Activated CD4-positive, alpha-beta T cell treated with anti-CD3 and anti-CD28 coated beads for 36 hours (primary cell): ENCODE measurements around the gene ELAVL2. TPM values are rescaled to one million over a fixed set of nuclear protein-coding genes. Genes with fewer than 3 reads are reported as not detected.

Experiments used
- ATAC-seq: fragments of 200-7000 bp; cut with Tn5 transposase; one replicate; pipeline ENCODE4 v1.10.0; 2021; ENCODE audit warnings: mild to moderate bottlenecking, moderate library complexity
- CTCF ChIA-PET: fragments of 350-600 bp; sonication (Branson Sonifier 250); formaldehyde crosslinking; loops from one replicate; lab custom pipeline; 2021; ENCODE audit warnings: antibody characterized with exemption; lab: Charles Lee
- POLR2A ChIA-PET: fragments of 350-600 bp; sonication (Branson Sonifier 250); formaldehyde crosslinking; loops from one replicate; lab custom pipeline; 2021; ENCODE audit warnings: antibody characterized with exemption, inconsistent platforms; lab: Charles Lee
- DNase-seq: peaks from one replicate; pipeline ENCODE4 v3.0.0-alpha.2; 2020
- H3K27ac Mint-ChIP-seq: one replicate; pipeline ENCODE4 v1.8.0; 2021; ENCODE audit warnings: mixed read lengths
- H3K27me3 Mint-ChIP-seq: one replicate; pipeline ENCODE4 v1.8.0; 2021; ENCODE audit warnings: mixed read lengths
- H3K36me3 Mint-ChIP-seq: one replicate; pipeline ENCODE4 v1.8.0; 2021; ENCODE audit warnings: low read depth, mixed read lengths
- H3K4me1 Mint-ChIP-seq: one replicate; pipeline ENCODE4 v1.8.0; 2021; ENCODE audit warnings: mixed read lengths
- H3K4me3 Mint-ChIP-seq: one replicate; pipeline ENCODE4 v1.8.0; 2021; ENCODE audit warnings: mild to moderate bottlenecking, moderate library complexity, mixed read lengths
- H3K9me3 Mint-ChIP-seq: one replicate; pipeline ENCODE4 v1.8.0; 2021; ENCODE audit warnings: low read depth, mixed read lengths
- intact Hi-C, 2 experiments: fragments of 100-400 bp; cut with DNase I in 1 of 2; cut with micrococcal nuclease in 1 of 2; formaldehyde crosslinking; loops; one replicate each; pipeline versions ENCODE4 v1.14.2 to v1.15.1; 2022 to 2024; cut with DNase I, micrococcal nuclease
- total RNA-seq, 2 experiments: library from RNA; stranded (reverse); gene quantifications; one replicate each; pipeline ENCODE4 v1.2.3, GENCODE V29; 2021

ELAVL2 gene
- total RNA-seq, 2 experiments from 2014 or later: not detected

GRCh38 chr9:23783509-23783908 lies 42.5 kb downstream of the ELAVL2 start:
- intact Hi-C loops: no loop called here
- Mint-ChIP-seq H3K36me3 (no peaks in the 10 kb centered on the region), H3K4me1 (no peaks in the 10 kb centered on the region), H3K9me3 (peaks cover 6% of the 10 kb centered on the region), H3K4me3 (no peak overlapping the region), H3K27ac (no peak overlapping the region), H3K27me3 (no peaks in the 10 kb centered on the region)
- ChIA-PET CTCF (no interaction called here), POLR2A (no interaction called here)
- ATAC-seq (no peak), DNase-seq (no peak)

- POLR2A ChIA-PET: no interaction called here
- intact Hi-C loops: no loop called here
- no peak for DNase-seq
- H3K27ac Mint-ChIP-seq: no peak overlapping the region
- no peaks in the 10 kb centered on the region for H3K4me1 Mint-ChIP-seq
- no peak for ATAC-seq
- H3K4me3 Mint-ChIP-seq: no peak overlapping the region
- CTCF ChIA-PET: no interaction called here
- H3K36me3 Mint-ChIP-seq: no peaks in the 10 kb centered on the region
- H3K9me3 Mint-ChIP-seq: peaks cover 12% of the 10 kb centered on the region
- no peaks in the 10 kb centered on the region for H3K27me3 Mint-ChIP-seq
These were observed 46.8 kb downstream of the ELAVL2 start for GRCh38 chr9:23779220-23779619.

- peaks cover 12% of the 10 kb centered on the region for H3K9me3 Mint-ChIP-seq
- DNase-seq: no peak
- H3K27me3 Mint-ChIP-seq: no peaks in the 10 kb centered on the region
- POLR2A ChIA-PET: no interaction called here
- no peaks in the 10 kb centered on the region for H3K36me3 Mint-ChIP-seq
- H3K4me1 Mint-ChIP-seq: no peaks in the 10 kb centered on the region
- intact Hi-C loops: no loop called here
- H3K27ac Mint-ChIP-seq: no peak overlapping the region
- no peak for ATAC-seq
- H3K4me3 Mint-ChIP-seq: no peak overlapping the region
- CTCF ChIA-PET: no interaction called here
These were observed 48.7 kb downstream of the ELAVL2 start for GRCh38 chr9:23777328-23777727.

GRCh38 chr9:23775549-23775948 lies 50.5 kb downstream of the ELAVL2 start:
- POLR2A ChIA-PET: no interaction called here
- Mint-ChIP-seq H3K27ac (no peak overlapping the region), H3K27me3 (no peaks in the 10 kb centered on the region), H3K4me3 (no peak overlapping the region), H3K36me3 (no peaks in the 10 kb centered on the region), H3K9me3 (peaks cover 11% of the 10 kb centered on the region), H3K4me1 (no peaks in the 10 kb centered on the region)
- CTCF ChIA-PET: interaction anchor here (0.8 kb wide), 1 partner anchor 653 kb away, joined by 3 read pairs; no protein-coding TSS in a partner anchor
- ATAC-seq: no peak
- intact Hi-C loops: no loop called here
- no peak for DNase-seq

- ATAC-seq: no peak
- Mint-ChIP-seq H3K4me3 (no peak overlapping the region), H3K36me3 (no peaks in the 10 kb centered on the region), H3K9me3 (peaks cover 14% of the 10 kb centered on the region), H3K27me3 (no peaks in the 10 kb centered on the region), H3K27ac (no peak overlapping the region), H3K4me1 (no peaks in the 10 kb centered on the region)
- ChIA-PET POLR2A (no interaction called here), CTCF (no interaction called here)
- intact Hi-C loops: no loop called here
- no peak for DNase-seq
These were observed 51.8 kb downstream of the ELAVL2 start for GRCh38 chr9:23774266-23774665.

- intact Hi-C loops: no loop called here
- H3K36me3 Mint-ChIP-seq: no peaks in the 10 kb centered on the region
- DNase-seq (no peak), ATAC-seq (no peak)
- peaks cover 14% of the 10 kb centered on the region for H3K9me3 Mint-ChIP-seq
- H3K27ac Mint-ChIP-seq: no peak overlapping the region
- H3K4me1 Mint-ChIP-seq: no peaks in the 10 kb centered on the region
- no peak overlapping the region for H3K4me3 Mint-ChIP-seq
- ChIA-PET POLR2A (no interaction called here), CTCF (no interaction called here)
- no peaks in the 10 kb centered on the region for H3K27me3 Mint-ChIP-seq
These were observed 53.7 kb downstream of the ELAVL2 start for GRCh38 chr9:23772385-23772783.

GRCh38 chr9:23771746-23772384 lies 54.2 kb downstream of the ELAVL2 start:
- CTCF ChIA-PET: no interaction called here
- Mint-ChIP-seq H3K27ac (no peak overlapping the region), H3K4me1 (no peaks in the 10 kb centered on the region), H3K36me3 (no peaks in the 10 kb centered on the region), H3K4me3 (no peak overlapping the region), H3K9me3 (peaks cover 14% of the 10 kb centered on the region), H3K27me3 (no peaks in the 10 kb centered on the region)
- POLR2A ChIA-PET: no interaction called here
- intact Hi-C loops: no loop called here
- ATAC-seq (no peak), DNase-seq (no peak)

- ATAC-seq (no peak), DNase-seq (no peak)
- ChIA-PET POLR2A (no interaction called here), CTCF (no interaction called here)
- peaks cover 8% of the 10 kb centered on the region for H3K9me3 Mint-ChIP-seq
- no peak overlapping the region for H3K4me3 Mint-ChIP-seq
- H3K27me3 Mint-ChIP-seq: no peaks in the 10 kb centered on the region
- H3K27ac Mint-ChIP-seq: no peak overlapping the region
- H3K4me1 Mint-ChIP-seq: no peaks in the 10 kb centered on the region
- intact Hi-C loops: no loop called here
- no peaks in the 10 kb centered on the region for H3K36me3 Mint-ChIP-seq
These were observed 56.6 kb downstream of the ELAVL2 start for GRCh38 chr9:23769307-23769935.

GRCh38 chr9:23768861-23769260 lies 57.2 kb downstream of the ELAVL2 start:
- no peaks in the 10 kb centered on the region for H3K27me3 Mint-ChIP-seq
- CTCF ChIA-PET: no interaction called here
- no peak overlapping the region for H3K27ac Mint-ChIP-seq
- no peak overlapping the region for H3K4me3 Mint-ChIP-seq
- POLR2A ChIA-PET: no interaction called here
- H3K9me3 Mint-ChIP-seq: peaks cover 8% of the 10 kb centered on the region
- DNase-seq: no peak
- ATAC-seq: no peak
- H3K4me1 Mint-ChIP-seq: no peaks in the 10 kb centered on the region
- no peaks in the 10 kb centered on the region for H3K36me3 Mint-ChIP-seq
- intact Hi-C loops: no loop called here

GRCh38 chr9:23766613-23767012 lies 59.4 kb downstream of the ELAVL2 start:
- intact Hi-C loops: no loop called here
- CTCF ChIA-PET: no interaction called here
- Mint-ChIP-seq H3K27ac (no peak overlapping the region), H3K36me3 (no peaks in the 10 kb centered on the region), H3K27me3 (no peaks in the 10 kb centered on the region), H3K9me3 (peaks cover 5% of the 10 kb centered on the region), H3K4me1 (no peaks in the 10 kb centered on the region), H3K4me3 (no peak overlapping the region)
- ATAC-seq: no peak
- POLR2A ChIA-PET: no interaction called here
- no peak for DNase-seq

- POLR2A ChIA-PET: no interaction called here
- no peak overlapping the region for H3K27ac Mint-ChIP-seq
These were observed 60.5 kb downstream of the ELAVL2 start for GRCh38 chr9:23765561-23765960.

GRCh38 chr9:23764219-23764618 lies 61.8 kb downstream of the ELAVL2 start:
- Mint-ChIP-seq H3K4me3 (no peak overlapping the region), H3K9me3 (no peaks in the 10 kb centered on the region), H3K36me3 (no peaks in the 10 kb centered on the region), H3K27me3 (no peaks in the 10 kb centered on the region), H3K27ac (no peak overlapping the region), H3K4me1 (no peaks in the 10 kb centered on the region)
- ATAC-seq (no peak), DNase-seq (no peak)
- ChIA-PET POLR2A (no interaction called here), CTCF (no interaction called here)
- intact Hi-C loops: no loop called here

More at GRCh38 chr9:23765561-23765960, 60.5 kb downstream of the ELAVL2 start:
- Mint-ChIP-seq H3K4me1 (no peaks in the 10 kb centered on the region), H3K4me3 (no peak overlapping the region), H3K27me3 (no peaks in the 10 kb centered on the region), H3K9me3 (peaks cover 5% of the 10 kb centered on the region), H3K36me3 (no peaks in the 10 kb centered on the region)
- ATAC-seq (no peak), DNase-seq (no peak)
- intact Hi-C loops: no loop called here
- CTCF ChIA-PET: no interaction called here
